DMS79 treated with DMSO at 0.1 percent for 48 hours (cell line): ENCODE results near the gene TDRD12.
A peak's percentile ranks its signal among the peaks of the same experiment; 100 is the strongest.
"Not testable (repeated sequence)": the region's sequence is repeated elsewhere in the genome, so short reads cannot be mapped to it uniquely, and the experiment has no call there.

Experiments
- DNase-seq: peaks from one replicate; lab custom pipeline; 2025; lab: John Stamatoyannopoulos, UW

TDRD12 gene

DNA sequence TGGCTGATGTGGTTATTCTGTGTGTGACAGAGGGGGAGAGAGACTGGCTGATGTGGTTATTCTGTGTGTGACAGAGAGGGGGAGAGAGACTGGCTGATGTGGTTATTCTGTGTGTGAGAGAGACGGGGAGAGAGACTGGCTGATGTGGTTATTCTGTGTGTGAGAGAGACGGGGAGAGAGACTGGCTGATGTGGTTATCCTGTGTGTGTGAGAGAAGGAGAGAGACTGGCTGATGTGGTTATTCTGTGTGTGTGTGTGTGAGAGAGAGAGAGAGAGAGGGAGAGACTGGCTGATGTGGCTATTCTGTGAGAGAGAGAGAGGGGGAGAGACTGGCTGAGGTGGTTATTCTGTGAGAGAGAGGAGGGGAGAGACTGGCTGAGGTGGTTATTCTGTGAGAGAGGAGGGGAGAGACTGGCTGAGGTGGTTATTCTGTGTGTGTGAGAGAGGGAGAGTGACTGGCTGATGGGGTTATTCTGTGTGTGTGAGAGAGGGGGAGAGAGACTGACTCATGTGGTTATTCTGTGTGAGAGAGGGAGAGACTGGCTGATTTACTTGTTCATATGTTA lies 27.1 kb downstream of the TDRD12 start:
- DNase-seq = peak; percentile 23

DNA sequence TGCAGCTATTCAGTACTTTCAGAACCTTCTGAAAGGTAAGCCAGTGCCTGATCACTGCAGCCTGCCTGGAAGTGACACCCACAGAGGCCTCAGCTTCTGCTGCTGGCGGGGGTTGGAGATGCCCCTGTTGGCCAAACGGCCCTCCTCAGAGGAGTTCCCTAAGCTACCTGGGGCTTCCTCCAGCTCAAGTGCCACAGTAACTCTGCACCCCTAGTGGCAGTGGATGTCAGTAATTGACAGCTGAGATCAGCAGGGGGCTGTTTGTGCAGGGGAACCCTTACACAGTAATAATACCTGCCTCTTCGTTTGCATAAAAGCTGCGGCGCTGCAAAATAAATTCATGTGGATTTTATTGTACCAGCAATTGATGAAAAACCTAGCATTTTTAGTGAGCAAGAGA lies 28.9 kb downstream of the TDRD12 start:
- DNase-seq = no peak

DNA sequence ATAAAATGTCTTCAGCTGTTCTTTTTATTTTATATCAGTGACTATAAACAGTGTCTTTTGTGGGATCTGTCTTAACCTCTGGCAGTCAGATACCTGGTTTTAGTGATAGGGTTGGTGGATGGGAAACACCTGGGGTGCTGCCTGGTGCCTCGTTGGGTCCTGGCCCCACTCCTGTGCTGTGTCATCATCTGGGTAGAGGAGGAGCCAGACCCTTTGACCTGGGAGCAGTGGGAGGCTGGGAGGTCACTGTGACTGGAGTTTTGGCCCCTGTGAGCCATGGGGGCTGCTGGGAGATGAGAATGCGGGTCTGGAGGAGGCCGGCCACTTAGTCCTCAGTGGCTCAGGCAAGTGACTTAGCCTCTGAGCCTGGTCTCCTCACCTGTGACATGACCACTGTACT lies 29.4 kb downstream of the TDRD12 start:
- DNase-seq = no peak

GRCh38 chr19:32749361-32749760 lies 29.8 kb downstream of the TDRD12 start:
- no peak for DNase-seq

- no peak for DNase-seq
Measured at GRCh38 chr19:32750441-32751055, 31.0 kb downstream of the TDRD12 start.

- DNase-seq = no peak
Measured at GRCh38 chr19:32751066-32751465, 31.5 kb downstream of the TDRD12 start.

DNA sequence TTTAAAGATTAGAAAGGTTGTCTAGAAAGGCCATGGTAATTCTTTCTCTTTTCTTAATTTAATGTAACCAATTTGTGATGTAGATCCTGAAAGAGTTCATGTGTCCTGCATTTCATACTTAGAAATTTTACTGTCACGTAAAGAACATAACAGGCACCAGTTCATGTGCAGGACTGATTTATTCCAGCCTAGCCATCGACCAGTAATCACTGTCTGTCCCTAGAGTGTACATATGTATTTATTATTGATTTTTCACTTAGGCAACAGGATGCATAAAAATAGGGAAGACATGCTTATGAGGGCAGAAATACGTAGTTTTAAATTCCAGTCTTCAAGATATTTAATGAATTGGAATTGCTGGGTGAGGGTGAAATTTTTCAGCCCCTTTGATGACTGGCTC lies 37.6 kb downstream of the TDRD12 start:
- DNase-seq = no peak

GRCh38 chr19:32765365-32765764 lies 45.8 kb downstream of the TDRD12 start:
- not testable (repeated sequence) for DNase-seq

DNA sequence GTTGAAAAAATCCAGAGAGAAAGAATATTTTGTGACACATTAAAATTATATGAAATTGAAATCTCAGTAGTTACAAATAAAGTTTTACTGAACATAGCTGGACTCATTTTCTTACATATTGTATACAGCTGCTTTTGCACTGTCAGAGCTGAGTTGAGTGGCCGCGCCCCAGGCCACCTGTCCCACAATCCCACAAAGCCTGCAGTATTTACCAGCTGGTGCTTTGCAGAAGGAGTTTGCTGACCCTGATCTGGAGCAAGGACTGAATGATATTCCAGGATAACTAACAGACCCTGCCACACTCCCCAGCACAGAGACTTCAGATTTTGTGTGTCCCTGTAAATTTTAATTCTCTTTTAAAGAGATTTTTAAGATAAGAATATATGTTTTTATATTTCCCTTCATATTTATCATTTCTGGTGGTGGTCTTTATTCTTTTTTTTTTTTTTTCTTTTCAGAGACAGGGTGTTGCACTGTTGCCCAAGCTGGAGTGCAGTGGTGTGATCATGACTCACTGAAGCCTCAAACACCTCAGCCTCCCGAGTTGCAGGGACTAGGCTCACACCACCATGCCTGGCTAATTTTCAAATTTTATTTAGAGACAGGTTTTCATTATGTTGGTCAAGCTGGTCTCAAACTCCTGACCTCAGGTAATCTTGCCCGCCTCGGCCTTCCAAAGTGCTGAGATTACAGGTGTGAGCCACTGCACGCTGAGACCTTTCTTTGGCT lies 48.5 kb downstream of the TDRD12 start:
- no peak for DNase-seq

GRCh38 chr19:32771596-32771995 lies 52.0 kb downstream of the TDRD12 start:
- no peak for DNase-seq

DNA sequence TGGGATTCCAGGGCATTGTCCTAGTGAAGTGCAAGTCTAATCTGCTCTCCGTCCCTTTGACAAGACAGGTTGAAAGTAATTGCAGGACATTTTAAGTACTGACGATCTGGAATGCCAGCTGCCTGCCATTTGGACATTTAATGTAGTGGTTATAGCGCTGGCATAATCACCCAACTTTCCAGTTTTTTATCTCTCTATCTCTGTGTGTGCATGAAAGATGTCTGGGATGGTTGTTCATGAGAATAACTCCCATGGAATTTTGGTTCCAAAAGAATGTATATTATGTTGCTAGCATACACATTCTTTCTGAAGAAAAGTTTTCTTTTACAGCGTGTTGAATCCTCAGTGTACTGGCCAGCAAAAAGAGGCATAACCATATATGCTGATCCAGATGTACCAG lies 53.6 kb downstream of the TDRD12 start:
- DNase-seq = no peak

GRCh38 chr19:32779082-32779481 lies 59.5 kb downstream of the TDRD12 start:
- DNase-seq = no peak

DNA sequence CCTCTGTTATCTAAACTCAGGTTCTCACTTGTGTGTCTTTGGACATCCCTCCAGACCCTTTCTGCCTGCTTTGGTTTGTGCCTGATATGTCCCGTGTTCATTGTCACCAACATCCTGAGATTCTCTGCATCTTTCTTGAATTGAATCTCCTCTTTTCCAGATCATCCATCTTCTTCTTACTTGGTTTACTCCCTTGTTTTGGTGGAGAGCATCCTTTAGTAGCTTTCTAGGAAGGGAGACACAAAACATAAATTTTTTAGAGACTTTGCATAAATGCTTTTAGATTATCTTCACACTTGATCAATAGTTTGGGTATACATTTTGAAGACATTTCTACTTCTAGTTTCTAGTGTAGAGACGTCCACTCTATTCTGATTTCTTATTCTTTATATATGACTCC lies 61.7 kb downstream of the TDRD12 start:
- no peak for DNase-seq

DNA sequence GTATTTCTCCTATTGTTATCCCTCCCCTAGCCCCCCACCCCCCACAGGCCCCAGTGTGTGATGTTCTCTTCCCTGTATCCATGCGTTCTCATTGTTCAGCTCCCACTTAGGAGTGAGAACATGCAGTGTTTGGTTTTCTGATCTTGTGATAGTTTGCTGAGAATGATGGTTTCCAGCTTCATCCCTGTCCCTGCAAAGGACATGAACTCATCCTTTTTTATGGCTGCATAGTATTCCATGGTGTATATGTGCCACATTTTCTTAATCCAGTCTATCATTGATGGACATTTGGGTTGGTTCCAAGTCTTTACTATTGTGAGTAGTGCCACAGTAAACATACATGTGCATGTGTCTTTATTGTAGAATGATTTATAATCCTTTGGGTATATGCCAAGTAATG lies 62.5 kb downstream of the TDRD12 start:
- not testable (repeated sequence) for DNase-seq

DNA sequence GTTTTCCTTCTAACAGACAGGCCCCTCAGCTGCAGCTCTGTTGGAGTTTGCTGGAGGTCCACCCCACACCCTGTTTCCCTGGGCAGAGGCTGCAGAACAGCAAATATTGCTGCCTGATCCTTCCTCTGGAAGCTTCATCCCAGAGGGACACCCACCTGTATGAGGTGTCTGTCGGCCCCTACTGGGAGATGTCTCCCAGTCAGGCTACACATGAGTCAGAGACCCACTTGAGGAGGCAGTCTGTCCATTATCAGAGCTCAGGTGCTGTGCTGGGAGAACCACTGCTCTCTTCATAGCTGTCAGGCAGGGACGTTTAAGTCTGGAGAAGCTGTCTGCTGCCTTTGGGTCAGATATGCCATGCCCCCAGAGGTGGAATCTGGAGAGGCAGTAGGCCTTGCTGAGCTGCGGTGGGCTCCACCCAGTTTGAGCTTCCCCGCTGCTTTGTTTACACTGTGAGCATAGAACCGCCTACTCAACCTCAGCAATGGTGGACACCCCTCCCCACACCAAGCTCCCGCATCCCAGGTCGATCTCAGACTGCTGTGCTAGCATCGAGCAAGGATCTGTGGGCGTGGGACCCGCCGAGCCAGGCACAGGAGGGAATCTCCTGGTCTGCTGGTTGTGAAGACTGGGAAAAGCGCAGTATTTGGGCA lies 67.7 kb downstream of the TDRD12 start:
- DNase-seq = not testable (repeated sequence)

DNA sequence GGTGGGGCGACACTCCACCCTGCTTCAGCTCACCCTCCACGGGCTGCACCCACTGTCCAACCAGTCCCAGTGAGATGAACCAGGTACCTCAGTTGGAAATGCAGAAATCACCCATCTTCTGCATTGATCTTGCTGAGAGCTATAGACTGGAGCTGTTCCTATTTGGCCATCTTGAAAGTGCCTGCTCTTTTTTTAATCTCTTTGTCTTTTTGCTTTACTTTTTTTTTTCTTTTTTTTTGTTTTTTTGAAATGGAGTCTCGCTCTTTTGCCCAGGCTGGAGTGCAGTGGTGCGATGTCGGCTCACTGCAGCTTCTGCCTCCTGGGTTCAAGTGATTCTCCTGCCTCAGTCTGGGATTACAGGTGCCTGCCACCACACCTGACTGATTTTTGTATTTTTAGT lies 68.3 kb downstream of the TDRD12 start:
- not testable (repeated sequence) for DNase-seq

- DNase-seq = no peak
Measured at GRCh38 chr19:32789429-32789828, 69.9 kb downstream of the TDRD12 start.

GRCh38 chr19:32798201-32798600 lies 78.6 kb downstream of the TDRD12 start:
- DNase-seq = no peak

- no peak for DNase-seq
Measured at GRCh38 chr19:32800191-32800590, 80.6 kb downstream of the TDRD12 start.

GRCh38 chr19:32800754-32801153 lies 81.2 kb downstream of the TDRD12 start:
- no peak for DNase-seq

GRCh38 chr19:32802840-32803239 lies 83.3 kb downstream of the TDRD12 start:
- no peak for DNase-seq

DNA sequence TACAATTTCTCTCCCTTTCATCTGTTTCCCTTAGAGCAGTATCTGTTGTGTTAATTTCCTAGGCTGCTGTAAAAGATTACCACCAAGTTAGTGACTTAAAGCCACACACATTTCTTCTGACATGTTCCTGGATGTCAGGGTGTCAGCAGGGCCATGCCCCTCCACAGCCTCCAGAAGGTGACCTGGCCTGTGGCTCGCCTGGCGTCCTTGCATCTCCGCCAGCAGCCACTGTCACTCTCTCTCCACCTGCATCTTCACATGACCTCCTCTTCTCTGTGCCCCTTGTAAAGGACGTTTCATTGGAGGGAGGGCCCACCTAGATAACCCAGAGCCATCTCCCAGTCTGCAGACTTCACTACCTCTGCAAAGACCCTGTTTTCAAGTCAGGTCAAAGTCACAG lies 88.7 kb downstream of the TDRD12 start:
- DNase-seq = no peak

- DNase-seq = peak; percentile 16
Measured at GRCh38 chr19:32809254-32809653, 89.7 kb downstream of the TDRD12 start.
